ENCODE data around the gene PNPLA5.

The PNPLA5 gene

DNA sequence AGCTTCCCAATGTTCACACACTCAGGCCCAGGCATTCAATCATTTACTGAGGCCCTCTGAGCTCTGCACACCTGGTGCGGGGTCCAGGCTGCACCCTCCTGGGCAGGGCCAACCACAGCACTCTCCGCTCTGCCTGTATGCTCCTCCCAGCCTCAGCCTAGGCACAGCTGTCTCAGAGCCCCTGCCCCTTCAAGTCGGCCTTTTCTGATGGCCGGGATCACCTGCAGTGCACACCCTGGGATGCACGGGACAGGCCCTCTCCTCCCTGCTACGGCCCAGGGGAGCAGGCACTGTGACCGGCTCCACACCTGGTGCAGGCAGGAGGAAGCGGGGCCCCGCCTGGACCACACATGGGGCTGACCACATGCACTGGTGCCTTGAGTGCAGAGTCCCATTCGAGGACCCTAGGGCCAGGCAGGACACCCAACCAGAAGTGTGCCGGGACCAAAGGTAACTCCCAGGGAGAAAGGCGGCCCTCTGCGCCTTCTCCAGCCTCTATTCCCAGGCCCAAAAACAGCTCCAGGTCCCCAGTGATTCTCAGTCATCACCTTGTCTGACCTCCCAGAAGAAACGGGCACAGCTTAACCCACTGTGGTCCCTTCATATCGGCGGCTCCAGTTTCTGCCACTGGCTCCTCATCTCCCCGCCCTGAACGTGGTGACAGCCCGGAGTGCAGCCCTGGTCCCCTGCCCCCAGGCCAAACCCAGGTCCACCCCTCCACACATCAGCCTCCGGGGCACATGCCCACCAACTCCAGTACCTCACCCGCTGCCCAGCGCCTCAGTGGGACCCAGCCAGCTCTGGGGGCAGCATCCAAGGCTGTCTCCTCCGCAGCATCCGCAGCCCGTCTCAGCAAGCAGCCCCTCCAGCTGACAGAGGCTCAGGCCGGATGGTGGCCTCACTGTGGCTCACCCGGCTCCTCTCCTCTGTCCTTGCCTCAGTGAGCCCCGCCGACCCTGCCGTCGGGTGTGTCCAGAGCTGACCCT lies 47.0 kb downstream of the PNPLA5 start:
- 87% methylated on average over 25 of the region's 31 CpGs for WGBS (ENCODE audit: insufficient coverage)
- POLR2A ChIA-PET, result interaction anchor here (0.6 kb wide), 1 partner anchor 1109 kb away, joined by 3 read pairs; no protein-coding TSS in a partner anchor
- Histone ChIP-seq H3K4me1 (ENCODE audit: control extremely low read depth in 1 of 4, control insufficient read depth in 4 of 4, insufficient read depth in 4 of 4, low read length in 3 of 4) (no peaks in the 10 kb centered on the region), H3K9me3 (ENCODE audit: control extremely low read depth in 1 of 5, control insufficient read depth in 4 of 5, insufficient read depth in 2 of 5, low read depth in 1 of 5, low read length in 4 of 5) (no peaks in the 10 kb centered on the region), H3K27me3 (replicated peaks in 2 of 5; ENCODE audit: control insufficient read depth in 4 of 5, insufficient read depth in 5 of 5, low read length in 4 of 5) (peaks cover 0 to 3% (median 0%) of the 10 kb centered on the region in 5 experiments), H3K36me3 (ENCODE audit: control insufficient read depth in 4 of 4, insufficient read depth in 4 of 4, low read length in 3 of 4) (no peaks in the 10 kb centered on the region), H3K4me3 (ENCODE audit: control insufficient read depth in 1 of 7, extremely low read depth in 1 of 7, insufficient read depth in 4 of 7, low read depth in 2 of 7, low read length in 6 of 7) (no peak overlapping the region), H3K27ac (ENCODE audit: insufficient read depth in 1 of 2, low read depth in 1 of 2, low read length in 2 of 2, poor library complexity in 1 of 2, severe bottlenecking in 2 of 2) (no peak overlapping the region)
- CTCF ChIA-PET, result no interaction called here
- no peak for DNase-seq

DNA sequence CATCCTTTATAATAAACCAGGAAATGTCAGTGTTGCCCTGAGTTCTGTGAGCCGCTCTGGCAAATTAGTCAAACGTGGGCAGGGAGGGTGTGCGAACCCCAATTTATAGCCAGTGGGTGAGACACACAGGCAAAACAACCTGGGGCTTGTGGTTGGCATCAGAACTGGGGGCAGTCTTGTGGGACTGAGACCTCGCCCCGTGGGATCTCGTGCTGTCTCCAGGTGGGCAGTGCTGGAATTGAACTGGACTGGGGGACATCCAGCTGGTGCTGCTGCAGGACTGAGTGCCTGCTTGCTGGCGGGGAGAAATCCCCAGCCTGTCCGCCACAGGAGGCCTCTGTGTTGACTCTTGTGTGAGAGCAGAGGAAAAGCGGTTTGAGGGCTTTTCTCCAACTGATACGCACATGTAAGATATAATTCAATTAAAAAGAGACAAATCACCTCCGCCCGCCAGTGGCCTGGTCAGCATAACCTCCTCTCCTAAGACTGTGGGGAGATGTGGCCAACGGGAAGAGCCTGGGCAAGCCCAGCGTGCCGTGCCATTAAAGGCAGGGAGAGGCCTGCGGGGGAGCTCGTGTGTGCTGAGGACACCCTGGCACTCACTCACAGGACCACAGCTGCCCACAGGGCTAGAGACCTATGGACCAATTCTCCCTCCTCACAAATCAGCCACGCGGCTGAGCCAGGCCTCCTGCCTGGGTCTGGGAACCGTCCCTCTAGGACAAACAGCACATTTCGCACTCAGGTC lies 47.9 kb downstream of the PNPLA5 start:
- Histone ChIP-seq H3K4me1 (ENCODE audit: control extremely low read depth in 1 of 4, control insufficient read depth in 4 of 4, insufficient read depth in 4 of 4, low read length in 3 of 4) (no peaks in the 10 kb centered on the region), H3K27me3 (replicated peaks in 2 of 5; ENCODE audit: control insufficient read depth in 4 of 5, insufficient read depth in 5 of 5, low read length in 4 of 5) (no peaks in the 10 kb centered on the region), H3K9me3 (ENCODE audit: control extremely low read depth in 1 of 5, control insufficient read depth in 4 of 5, insufficient read depth in 2 of 5, low read depth in 1 of 5, low read length in 4 of 5) (no peaks in the 10 kb centered on the region), H3K27ac (ENCODE audit: insufficient read depth in 1 of 2, low read depth in 1 of 2, low read length in 2 of 2, poor library complexity in 1 of 2, severe bottlenecking in 2 of 2) (no peak overlapping the region), H3K4me3 (ENCODE audit: control insufficient read depth in 1 of 7, extremely low read depth in 1 of 7, insufficient read depth in 4 of 7, low read depth in 2 of 7, low read length in 6 of 7) (no peak overlapping the region), H3K36me3 (ENCODE audit: control insufficient read depth in 4 of 4, insufficient read depth in 4 of 4, low read length in 3 of 4) (no peaks in the 10 kb centered on the region)
- no peak for DNase-seq
- 95% methylated on average over 16 of the region's 21 CpGs for WGBS (ENCODE audit: insufficient coverage)
- CTCF ChIA-PET, result no interaction called here
- POLR2A ChIA-PET, result no interaction called here

DNA sequence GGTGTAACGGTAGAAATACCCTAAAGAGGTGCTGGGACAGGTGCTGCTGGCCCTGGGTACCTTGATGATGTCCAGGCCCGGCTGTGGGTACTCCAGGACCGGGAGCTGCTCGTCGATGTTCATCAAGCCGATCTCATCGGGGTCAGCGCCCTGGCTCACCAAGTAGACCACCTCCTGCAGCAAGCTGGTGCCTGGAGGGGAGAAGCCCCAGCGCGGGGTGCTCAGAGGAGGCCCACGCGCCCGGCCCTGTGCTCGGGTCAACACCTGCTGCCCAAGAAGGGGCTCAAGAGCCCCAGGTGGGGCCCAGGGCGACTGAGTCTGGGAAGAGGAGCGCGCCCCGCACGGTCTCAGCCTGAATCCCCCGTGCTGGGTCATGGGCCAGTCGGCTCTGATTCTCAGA lies 50.1 kb downstream of the PNPLA5 start:
- no peak for DNase-seq
- ChIA-PET POLR2A (no interaction called here), CTCF (no interaction called here)
- Histone ChIP-seq H3K27ac (ENCODE audit: insufficient read depth in 1 of 2, low read depth in 1 of 2, low read length in 2 of 2, poor library complexity in 1 of 2, severe bottlenecking in 2 of 2) (no peak overlapping the region), H3K27me3 (replicated peaks in 2 of 5; ENCODE audit: control insufficient read depth in 4 of 5, insufficient read depth in 5 of 5, low read length in 4 of 5) (no peaks in the 10 kb centered on the region), H3K4me1 (ENCODE audit: control extremely low read depth in 1 of 4, control insufficient read depth in 4 of 4, insufficient read depth in 4 of 4, low read length in 3 of 4) (peaks cover 0 to 3% (median 0%) of the 10 kb centered on the region in 4 experiments), H3K4me3 (ENCODE audit: control insufficient read depth in 1 of 7, extremely low read depth in 1 of 7, insufficient read depth in 4 of 7, low read depth in 2 of 7, low read length in 6 of 7) (no peak overlapping the region), H3K36me3 (ENCODE audit: control insufficient read depth in 4 of 4, insufficient read depth in 4 of 4, low read length in 3 of 4) (no peaks in the 10 kb centered on the region), H3K9me3 (ENCODE audit: control extremely low read depth in 1 of 5, control insufficient read depth in 4 of 5, insufficient read depth in 2 of 5, low read depth in 1 of 5, low read length in 4 of 5) (no peaks in the 10 kb centered on the region)
- WGBS (ENCODE audit: insufficient coverage), result 96% methylated on average over 21 of the region's 21 CpGs

DNA sequence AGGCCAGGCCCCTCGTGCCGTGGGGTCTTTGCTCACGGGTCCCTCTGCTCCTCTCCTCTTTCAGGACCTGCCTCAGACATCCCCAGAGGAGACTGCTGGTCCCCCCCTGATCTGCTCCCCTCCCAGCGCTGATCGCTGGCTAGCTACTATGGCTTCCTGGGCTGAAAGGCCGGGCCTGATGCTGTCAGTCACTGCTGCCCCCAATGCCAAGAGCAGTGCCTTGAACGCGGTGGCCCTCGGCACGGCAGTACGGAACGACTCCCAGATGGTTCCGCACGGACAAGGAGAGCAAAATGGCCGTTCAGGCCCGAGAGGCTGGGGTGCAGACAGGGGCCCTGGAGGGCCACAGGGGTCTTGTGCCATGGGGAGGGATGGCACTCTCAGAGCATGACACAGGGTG lies 51.0 kb downstream of the PNPLA5 start:
- no peak for DNase-seq
- Histone ChIP-seq H3K4me3 (ENCODE audit: control insufficient read depth in 1 of 7, extremely low read depth in 1 of 7, insufficient read depth in 4 of 7, low read depth in 2 of 7, low read length in 6 of 7) (no peak overlapping the region), H3K9me3 (ENCODE audit: control extremely low read depth in 1 of 5, control insufficient read depth in 4 of 5, insufficient read depth in 2 of 5, low read depth in 1 of 5, low read length in 4 of 5) (no peaks in the 10 kb centered on the region), H3K36me3 (ENCODE audit: control insufficient read depth in 4 of 4, insufficient read depth in 4 of 4, low read length in 3 of 4) (no peaks in the 10 kb centered on the region), H3K27ac (ENCODE audit: insufficient read depth in 1 of 2, low read depth in 1 of 2, low read length in 2 of 2, poor library complexity in 1 of 2, severe bottlenecking in 2 of 2) (no peak overlapping the region), H3K4me1 (ENCODE audit: control extremely low read depth in 1 of 4, control insufficient read depth in 4 of 4, insufficient read depth in 4 of 4, low read length in 3 of 4) (peaks cover 0 to 3% (median 0%) of the 10 kb centered on the region in 4 experiments), H3K27me3 (replicated peaks in 2 of 5; ENCODE audit: control insufficient read depth in 4 of 5, insufficient read depth in 5 of 5, low read length in 4 of 5) (peaks cover 0 to 2% (median 0%) of the 10 kb centered on the region in 5 experiments)
- WGBS (ENCODE audit: insufficient coverage), result 96% methylated on average over 15 of the region's 16 CpGs
- CTCF ChIA-PET, result no interaction called here
- POLR2A ChIA-PET, result no interaction called here

DNA sequence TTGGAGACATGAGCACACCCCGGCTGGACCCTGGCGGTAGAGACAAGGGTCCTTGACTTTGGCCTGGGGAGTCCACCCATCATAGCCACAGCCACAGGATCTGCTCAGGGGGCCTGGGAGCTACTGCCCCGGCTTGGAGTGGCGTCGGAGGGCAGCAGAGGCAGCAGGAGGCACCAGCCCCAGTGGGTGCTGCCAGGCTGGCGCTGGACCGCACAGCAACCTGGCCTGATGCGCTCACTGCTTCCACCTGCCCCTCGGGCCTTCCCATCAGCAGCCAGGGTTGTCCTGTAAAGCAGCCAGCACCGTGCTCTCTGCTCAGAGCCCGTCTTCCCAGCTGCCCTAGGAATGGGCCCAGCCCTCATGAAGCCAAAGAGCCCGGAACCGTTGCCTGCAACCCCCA lies 51.4 kb downstream of the PNPLA5 start:
- Histone ChIP-seq H3K4me1 (ENCODE audit: control extremely low read depth in 1 of 4, control insufficient read depth in 4 of 4, insufficient read depth in 4 of 4, low read length in 3 of 4) (peaks cover 0 to 3% (median 0%) of the 10 kb centered on the region in 4 experiments), H3K27me3 (replicated peaks in 2 of 5; ENCODE audit: control insufficient read depth in 4 of 5, insufficient read depth in 5 of 5, low read length in 4 of 5) (peaks cover 0 to 6% (median 0%) of the 10 kb centered on the region in 5 experiments), H3K36me3 (ENCODE audit: control insufficient read depth in 4 of 4, insufficient read depth in 4 of 4, low read length in 3 of 4) (no peaks in the 10 kb centered on the region), H3K4me3 (ENCODE audit: control insufficient read depth in 1 of 7, extremely low read depth in 1 of 7, insufficient read depth in 4 of 7, low read depth in 2 of 7, low read length in 6 of 7) (no peak overlapping the region), H3K27ac (ENCODE audit: insufficient read depth in 1 of 2, low read depth in 1 of 2, low read length in 2 of 2, poor library complexity in 1 of 2, severe bottlenecking in 2 of 2) (no peak overlapping the region), H3K9me3 (ENCODE audit: control extremely low read depth in 1 of 5, control insufficient read depth in 4 of 5, insufficient read depth in 2 of 5, low read depth in 1 of 5, low read length in 4 of 5) (no peaks in the 10 kb centered on the region)
- DNase-seq, result no peak
- ChIA-PET POLR2A (no interaction called here), CTCF (no interaction called here)
- 97% methylated on average over 13 of the region's 13 CpGs for WGBS (ENCODE audit: insufficient coverage)

DNA sequence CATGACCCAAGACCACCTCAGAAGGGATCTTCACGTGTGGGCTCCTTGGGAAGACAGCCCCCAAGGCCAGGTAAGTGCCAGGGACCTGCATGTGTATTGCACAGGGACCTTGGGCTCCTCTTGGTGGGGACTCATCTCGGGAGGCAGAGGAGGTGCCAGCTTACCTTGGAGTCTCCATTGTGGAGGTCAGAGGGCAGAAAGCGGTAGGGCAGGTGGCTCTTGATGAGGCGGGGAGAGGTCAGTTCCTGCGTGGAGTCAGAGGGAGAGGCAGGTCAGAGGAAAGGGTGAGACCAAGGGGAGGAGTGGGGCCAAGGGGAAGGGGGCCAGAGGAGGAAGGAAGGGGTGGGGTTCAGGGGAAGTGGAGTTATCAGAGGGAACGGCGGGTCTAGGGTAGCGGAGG lies 52.0 kb downstream of the PNPLA5 start:
- no peak for DNase-seq
- ChIA-PET CTCF (no interaction called here), POLR2A (no interaction called here)
- WGBS (ENCODE audit: insufficient coverage), result 56% methylated on average over 6 of the region's 8 CpGs
- H3K27ac ChIP-seq (ENCODE audit: insufficient read depth in 1 of 2, low read depth in 1 of 2, low read length in 2 of 2, poor library complexity in 1 of 2, severe bottlenecking in 2 of 2), result no peak overlapping the region
- H3K36me3 ChIP-seq (ENCODE audit: control insufficient read depth in 4 of 4, insufficient read depth in 4 of 4, low read length in 3 of 4), result no peaks in the 10 kb centered on the region
- H3K9me3 ChIP-seq (ENCODE audit: control extremely low read depth in 1 of 5, control insufficient read depth in 4 of 5, insufficient read depth in 2 of 5, low read depth in 1 of 5, low read length in 4 of 5), result no peaks in the 10 kb centered on the region
- no peak overlapping the region for H3K4me3 ChIP-seq (ENCODE audit: control insufficient read depth in 1 of 7, extremely low read depth in 1 of 7, insufficient read depth in 4 of 7, low read depth in 2 of 7, low read length in 6 of 7)
- peaks cover 0 to 12% (median 0%) of the 10 kb centered on the region in 5 experiments for H3K27me3 ChIP-seq (replicated peaks in 2 of 5; ENCODE audit: control insufficient read depth in 4 of 5, insufficient read depth in 5 of 5, low read length in 4 of 5)
- H3K4me1 ChIP-seq (ENCODE audit: control extremely low read depth in 1 of 4, control insufficient read depth in 4 of 4, insufficient read depth in 4 of 4, low read length in 3 of 4), result peaks cover 0 to 3% (median 0%) of the 10 kb centered on the region in 4 experiments
